Activated CD4-positive, alpha-beta T cell treated with anti-CD3 and anti-CD28 coated beads for 36 hours (primary cell): Measurements from ENCODE around the gene FRRS1L. TPM values are rescaled to one million over a fixed set of nuclear protein-coding genes. Genes with fewer than 3 reads are reported as not detected.

Source experiments
- ATAC-seq: fragments of 200-7000 bp; cut with Tn5 transposase; one replicate; pipeline ENCODE4 v1.10.0; 2021; ENCODE audit warnings: mild to moderate bottlenecking, moderate library complexity
- CTCF ChIA-PET: fragments of 350-600 bp; sonication (Branson Sonifier 250); formaldehyde crosslinking; loops from one replicate; lab custom pipeline; 2021; ENCODE audit warnings: antibody characterized with exemption; lab: Charles Lee
- POLR2A ChIA-PET: fragments of 350-600 bp; sonication (Branson Sonifier 250); formaldehyde crosslinking; loops from one replicate; lab custom pipeline; 2021; ENCODE audit warnings: antibody characterized with exemption, inconsistent platforms; lab: Charles Lee
- DNase-seq: peaks from one replicate; pipeline ENCODE4 v3.0.0-alpha.2; 2020
- H3K27ac Mint-ChIP-seq: one replicate; pipeline ENCODE4 v1.8.0; 2021; ENCODE audit warnings: mixed read lengths
- H3K27me3 Mint-ChIP-seq: one replicate; pipeline ENCODE4 v1.8.0; 2021; ENCODE audit warnings: mixed read lengths
- H3K36me3 Mint-ChIP-seq: one replicate; pipeline ENCODE4 v1.8.0; 2021; ENCODE audit warnings: low read depth, mixed read lengths
- H3K4me1 Mint-ChIP-seq: one replicate; pipeline ENCODE4 v1.8.0; 2021; ENCODE audit warnings: mixed read lengths
- H3K4me3 Mint-ChIP-seq: one replicate; pipeline ENCODE4 v1.8.0; 2021; ENCODE audit warnings: mild to moderate bottlenecking, moderate library complexity, mixed read lengths
- H3K9me3 Mint-ChIP-seq: one replicate; pipeline ENCODE4 v1.8.0; 2021; ENCODE audit warnings: low read depth, mixed read lengths
- intact Hi-C, 2 experiments: fragments of 100-400 bp; cut with DNase I in 1 of 2; cut with micrococcal nuclease in 1 of 2; formaldehyde crosslinking; loops; one replicate each; pipeline versions ENCODE4 v1.14.2 to v1.15.1; 2022 to 2024; cut with DNase I, micrococcal nuclease
- total RNA-seq, 2 experiments: library from RNA; stranded (reverse); gene quantifications; one replicate each; pipeline ENCODE4 v1.2.3, GENCODE V29; 2021

FRRS1L gene
- total RNA-seq, 2 experiments from 2014 or later, result not detected

GRCh38 chr9:109192732-109193361, 25.8 kb upstream of the FRRS1L start:
- ChIA-PET POLR2A (interaction anchor here (0.8 kb wide), 1 partner anchor 9 kb away, joined by 4 read pairs; no protein-coding TSS in a partner anchor), CTCF (interaction anchor here (1.1 to 1.3 kb wide), 3 partner anchors 12 to 132 kb away, joined by 3 to 6 read pairs (median 4); no protein-coding TSS in a partner anchor)

DNA sequence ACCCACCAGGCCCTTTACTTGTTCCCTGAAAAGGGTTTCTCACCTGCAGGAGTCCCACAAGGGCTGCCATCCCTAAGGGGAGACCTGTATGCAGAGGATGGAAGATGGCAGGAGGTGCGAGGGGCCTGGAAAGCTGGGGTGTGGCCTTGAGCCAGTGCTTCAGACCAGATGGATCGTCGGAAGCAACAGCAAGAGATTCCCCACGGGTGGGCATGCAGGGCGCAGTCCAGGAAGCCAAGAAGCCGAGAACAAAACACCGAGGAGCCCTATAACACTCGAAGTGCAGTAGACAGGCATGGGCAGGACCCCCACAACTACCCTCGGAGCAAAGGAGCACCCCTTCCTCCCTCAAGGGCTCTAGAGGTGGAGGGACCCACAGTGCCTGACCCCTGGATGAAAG, 24.7 kb upstream of the FRRS1L start:
- intact Hi-C loops, result no loop called here
- no peak for DNase-seq
- ChIA-PET CTCF (interaction anchor here (1.1 to 1.3 kb wide), 2 partner anchors 13 to 18 kb away, joined by 3 to 4 read pairs; no protein-coding TSS in a partner anchor), POLR2A (no interaction called here)
- Mint-ChIP-seq H3K36me3 (no peaks in the 10 kb centered on the region), H3K27me3 (peaks cover 4% of the 10 kb centered on the region), H3K4me1 (no peaks in the 10 kb centered on the region), H3K27ac (no peak overlapping the region), H3K9me3 (no peaks in the 10 kb centered on the region), H3K4me3 (no peak overlapping the region)
- no peak for ATAC-seq

More at GRCh38 chr9:109192732-109193361, 25.8 kb upstream of the FRRS1L start:
- intact Hi-C loops, result no loop called here
- Mint-ChIP-seq H3K27ac (no peak overlapping the region), H3K4me3 (no peak overlapping the region), H3K36me3 (no peaks in the 10 kb centered on the region), H3K27me3 (peaks cover 4% of the 10 kb centered on the region), H3K4me1 (no peaks in the 10 kb centered on the region), H3K9me3 (no peaks in the 10 kb centered on the region)
- peak; percentile 16 for DNase-seq
- ATAC-seq, result no peak

DNA sequence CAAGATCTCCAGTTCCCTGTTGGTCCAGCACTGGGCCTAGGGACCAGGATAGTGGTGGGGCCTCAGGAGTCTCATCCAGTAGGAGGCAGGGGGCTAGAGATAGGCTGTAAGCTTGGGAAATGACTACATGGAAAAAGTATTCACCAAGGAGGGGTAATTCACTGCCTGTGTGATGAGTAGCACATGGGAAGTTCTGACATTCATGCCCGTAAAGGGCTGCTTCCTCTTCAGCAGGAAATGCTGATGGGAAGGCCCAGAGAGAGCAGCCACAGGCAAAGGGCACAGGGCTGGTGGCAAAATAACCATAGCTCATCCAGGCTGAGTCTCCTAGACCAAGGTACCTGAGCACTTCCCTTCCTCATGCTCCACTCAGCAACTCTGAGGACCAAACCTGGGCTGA, 23.1 kb upstream of the FRRS1L start:
- no peak overlapping the region for H3K4me3 Mint-ChIP-seq
- H3K4me1 Mint-ChIP-seq, result no peaks in the 10 kb centered on the region
- ChIA-PET POLR2A (no interaction called here), CTCF (interaction anchor here (0.6 kb wide), 1 partner anchor 152 kb away, joined by 3 read pairs; no protein-coding TSS in a partner anchor)
- ATAC-seq (no peak), DNase-seq (no peak)
- intact Hi-C loops, result no loop called here
- H3K36me3 Mint-ChIP-seq, result no peaks in the 10 kb centered on the region
- H3K27ac Mint-ChIP-seq, result no peak overlapping the region
- peaks cover 4% of the 10 kb centered on the region for H3K27me3 Mint-ChIP-seq
- H3K9me3 Mint-ChIP-seq, result no peaks in the 10 kb centered on the region

DNA sequence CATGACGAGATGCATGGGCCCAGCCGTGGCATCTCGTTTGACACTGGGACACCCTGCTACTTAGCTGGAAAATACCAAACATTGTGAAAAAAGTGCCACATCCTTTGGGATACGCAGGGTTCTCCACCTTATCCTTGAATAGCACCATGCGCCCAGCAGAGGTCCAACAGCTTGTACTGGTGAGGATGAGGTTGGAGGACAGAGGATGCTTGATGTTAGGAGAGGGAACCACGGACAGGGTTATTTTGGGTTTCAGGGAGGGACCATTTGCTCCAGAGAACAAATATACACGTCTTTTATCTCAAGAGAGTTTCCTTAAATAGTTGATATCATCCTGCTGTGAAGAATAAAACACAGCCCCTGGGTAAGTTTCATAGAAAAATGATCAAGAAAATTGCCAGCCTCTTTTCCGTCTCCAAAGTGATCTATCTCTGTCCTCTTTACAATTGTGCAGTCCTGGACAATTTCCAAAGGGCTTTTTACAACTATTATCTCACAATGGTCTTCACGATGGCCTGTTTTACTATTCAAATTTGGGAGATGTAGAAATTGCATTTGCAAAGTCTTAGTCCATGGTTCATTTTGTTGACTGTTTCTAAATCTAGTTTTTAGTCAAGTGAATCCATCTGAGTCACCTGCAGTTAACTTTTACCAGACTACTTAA, 19.9 kb upstream of the FRRS1L start:
- no peak for ATAC-seq
- H3K4me1 Mint-ChIP-seq, result peaks cover 2% of the 10 kb centered on the region
- no peak for DNase-seq
- peaks cover 7% of the 10 kb centered on the region for H3K27me3 Mint-ChIP-seq
- POLR2A ChIA-PET, result no interaction called here
- CTCF ChIA-PET, result no interaction called here
- no peak overlapping the region for H3K27ac Mint-ChIP-seq
- no peaks in the 10 kb centered on the region for H3K9me3 Mint-ChIP-seq
- H3K4me3 Mint-ChIP-seq, result no peak overlapping the region
- intact Hi-C loops, result no loop called here
- H3K36me3 Mint-ChIP-seq, result no peaks in the 10 kb centered on the region

- Mint-ChIP-seq H3K36me3 (no peaks in the 10 kb centered on the region), H3K27ac (no peak overlapping the region), H3K4me1 (peaks cover 13% of the 10 kb centered on the region), H3K27me3 (peaks cover 14% of the 10 kb centered on the region), H3K9me3 (no peaks in the 10 kb centered on the region), H3K4me3 (no peak overlapping the region)
- intact Hi-C loops, result loop anchor here (1.0 to 5.0 kb wide), 6 partner anchors 66 to 284 kb away; partner anchors contain the start of genes CTNNAL1 (in 2 of the 2), EPB41L4B (in 1 of the 2) and TMEM245 (in 1 of the 2)
- POLR2A ChIA-PET, result interaction anchor here (0.5 to 0.6 kb wide), 2 partner anchors 10 to 174 kb away, joined by 3 to 4 read pairs; no protein-coding TSS in a partner anchor
- ATAC-seq, result no peak
- peak; percentile 48 for DNase-seq
- CTCF ChIA-PET, result interaction anchor here (0.7 to 0.8 kb wide), 2 partner anchors 31 to 130 kb away, joined by 3 read pairs; no protein-coding TSS in a partner anchor
Measured at GRCh38 chr9:109182940-109183798, 16.1 kb upstream of the FRRS1L start.

GRCh38 chr9:109182550-109182939, 15.5 kb upstream of the FRRS1L start:
- H3K4me1 Mint-ChIP-seq, result peaks cover 13% of the 10 kb centered on the region
- H3K9me3 Mint-ChIP-seq, result no peaks in the 10 kb centered on the region
- POLR2A ChIA-PET, result interaction anchor here (0.6 kb wide), 1 partner anchor 173 kb away, joined by 3 read pairs; no protein-coding TSS in a partner anchor
- ATAC-seq (no peak), DNase-seq (no peak)
- no peak overlapping the region for H3K4me3 Mint-ChIP-seq
- intact Hi-C loops, result loop anchor here (5.0 kb wide), 5 partner anchors 65 to 285 kb away; partner anchors contain the start of genes CTNNAL1 (in 2 of the 2) and TMEM245 (in 1 of the 2)
- CTCF ChIA-PET, result no interaction called here
- H3K27ac Mint-ChIP-seq, result no peak overlapping the region
- no peaks in the 10 kb centered on the region for H3K36me3 Mint-ChIP-seq
- H3K27me3 Mint-ChIP-seq, result peaks cover 14% of the 10 kb centered on the region

- no peak overlapping the region for H3K27ac Mint-ChIP-seq
- DNase-seq (peak; percentile 70), ATAC-seq (peak; percentile 98)
- ChIA-PET CTCF (interaction anchor here (0.6 to 1.2 kb wide), 3 partner anchors 25 to 156 kb away, joined by 3 to 5 read pairs (median 3); no protein-coding TSS in a partner anchor), POLR2A (interaction anchor here (0.6 to 1.5 kb wide), 2 partner anchors 61 to 67 kb away, joined by 3 to 4 read pairs; partner anchors contain the start of gene TMEM245)
- intact Hi-C loops, result loop anchor here (1.0 to 5.0 kb wide), 9 partner anchors 61 to 295 kb away; partner anchors contain the start of genes CTNNAL1 (in 2 of the 2), ABITRAM (in 1 of the 2), ELP1 (in 1 of the 2) and TMEM245 (in 1 of the 2)
- no peaks in the 10 kb centered on the region for H3K36me3 Mint-ChIP-seq
- H3K9me3 Mint-ChIP-seq, result no peaks in the 10 kb centered on the region
- no peak overlapping the region for H3K4me3 Mint-ChIP-seq
- peaks cover 14% of the 10 kb centered on the region for H3K27me3 Mint-ChIP-seq
- peaks cover 13% of the 10 kb centered on the region for H3K4me1 Mint-ChIP-seq
Measured at GRCh38 chr9:109181284-109181683, 14.2 kb upstream of the FRRS1L start.

- no peak for ATAC-seq
- H3K4me1 Mint-ChIP-seq, result peaks cover 13% of the 10 kb centered on the region
- ChIA-PET POLR2A (interaction anchor here (0.6 to 1.5 kb wide), 2 partner anchors 60 to 171 kb away, joined by 3 read pairs; partner anchors contain the start of gene TMEM245), CTCF (interaction anchor here (1.2 kb wide), 2 partner anchors 26 to 73 kb away, joined by 3 to 5 read pairs; no protein-coding TSS in a partner anchor)
- intact Hi-C loops, result loop anchor here (2.0 to 5.0 kb wide), 6 partner anchors 63 to 287 kb away; partner anchors contain the start of genes CTNNAL1 (in 2 of the 2) and TMEM245 (in 1 of the 2)
- no peak overlapping the region for H3K27ac Mint-ChIP-seq
- no peaks in the 10 kb centered on the region for H3K9me3 Mint-ChIP-seq
- H3K27me3 Mint-ChIP-seq, result peaks cover 14% of the 10 kb centered on the region
- no peaks in the 10 kb centered on the region for H3K36me3 Mint-ChIP-seq
- H3K4me3 Mint-ChIP-seq, result no peak overlapping the region
- no peak for DNase-seq
Measured at GRCh38 chr9:109179801-109180523, 12.9 kb upstream of the FRRS1L start.

DNA sequence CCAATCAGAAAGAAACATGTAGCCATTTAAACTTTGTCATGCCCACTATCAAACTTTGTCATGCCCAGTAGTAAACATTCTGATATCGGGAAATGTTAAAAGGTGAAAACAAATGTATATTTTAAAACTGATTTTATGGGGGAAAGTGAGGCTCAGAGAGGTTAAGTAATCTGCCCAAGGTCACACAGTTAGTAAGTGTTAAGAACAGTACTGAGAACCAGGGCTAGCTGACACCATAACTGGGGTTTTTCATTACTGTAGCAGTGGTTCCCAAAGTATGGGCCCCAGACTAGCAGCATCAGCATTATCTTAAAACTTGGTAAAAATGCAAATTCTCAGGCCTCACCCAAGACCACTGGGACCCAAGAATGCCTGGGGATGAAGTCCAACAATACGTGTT, 9.9 kb upstream of the FRRS1L start:
- Mint-ChIP-seq H3K4me1 (peaks cover 12% of the 10 kb centered on the region), H3K27ac (no peak overlapping the region), H3K36me3 (no peaks in the 10 kb centered on the region), H3K9me3 (no peaks in the 10 kb centered on the region), H3K4me3 (no peak overlapping the region), H3K27me3 (peaks cover 13% of the 10 kb centered on the region)
- ChIA-PET POLR2A (no interaction called here), CTCF (no interaction called here)
- no peak for DNase-seq
- no peak for ATAC-seq
- intact Hi-C loops, result no loop called here

GRCh38 chr9:109176386-109176785, 9.3 kb upstream of the FRRS1L start:
- DNase-seq, result no peak
- Mint-ChIP-seq H3K9me3 (no peaks in the 10 kb centered on the region), H3K27me3 (peaks cover 15% of the 10 kb centered on the region), H3K36me3 (no peaks in the 10 kb centered on the region), H3K4me1 (peaks cover 9% of the 10 kb centered on the region), H3K27ac (no peak overlapping the region), H3K4me3 (no peak overlapping the region)
- intact Hi-C loops, result no loop called here
- no peak for ATAC-seq
- ChIA-PET POLR2A (no interaction called here), CTCF (no interaction called here)
